ENCODE results near the gene GLRX2. TPM values are rescaled to one million over a fixed set of nuclear protein-coding genes. Genes with fewer than 3 reads are reported as not detected.

Gene GLRX2
- total RNA-seq, 1 experiment from 2014 or later: 18.6 TPM

DNA sequence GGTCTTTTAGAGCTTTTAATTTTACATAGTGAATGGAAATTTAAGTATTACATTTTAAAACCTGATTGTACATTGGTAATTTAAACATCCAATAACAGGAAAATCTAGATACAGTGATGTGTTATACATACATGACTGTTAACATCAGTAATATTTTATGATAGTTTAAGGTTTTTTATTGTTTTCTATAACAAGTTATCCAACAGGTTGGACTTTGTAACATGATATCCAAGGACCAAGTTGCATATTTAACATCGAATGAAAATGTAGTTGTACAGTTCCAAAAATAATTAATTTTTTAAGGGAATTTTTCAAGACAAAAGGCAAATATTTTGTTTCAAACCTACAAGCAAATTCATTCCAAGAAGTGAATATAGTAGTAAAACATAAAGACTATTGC lies 14.3 kb downstream of the GLRX2 start:
- H3K27ac ChIP-seq (ENCODE audit: low read length): no peak overlapping the region
- no peaks in the 10 kb centered on the region for H3K79me2 ChIP-seq (ENCODE audit: low read length)
- intact Hi-C loops (cut with micrococcal nuclease): no loop called here
- BruUV-seq (replicated peaks): no TSS peak
- no peaks in the 10 kb centered on the region for H3K27me3 ChIP-seq (ENCODE audit: low read length)
- no peak overlapping the region for H3K4me2 ChIP-seq (ENCODE audit: low read length)
- H3F3A ChIP-seq (ENCODE audit: low read length, unreplicated experiment): no peaks in the 10 kb centered on the region
- no peak overlapping the region for H3K9ac ChIP-seq (ENCODE audit: low read length)
- no peak overlapping the region for H2AFZ ChIP-seq (ENCODE audit: low read length)
- POLR2A ChIA-PET (ENCODE audit: unreplicated experiment): no interaction called here
- H3K36me3 ChIP-seq (ENCODE audit: low read depth, low read length): peaks cover 5% of the 10 kb centered on the region; the same call in 1 of the 2 replicates
- H3K4me1 ChIP-seq (ENCODE audit: insufficient read depth, low read length): no peaks in the 10 kb centered on the region
- CTCF ChIA-PET: no interaction called here
- no peaks in the 10 kb centered on the region for H3K9me2 ChIP-seq (replicated peaks; ENCODE audit: low read length)
- DNase-seq (no peak), ATAC-seq (no peak)
- no peaks in the 10 kb centered on the region for H4K20me1 ChIP-seq (ENCODE audit: low read length)
- H3K4me3 ChIP-seq (ENCODE audit: low read length): no peak overlapping the region
- no peak for TF ChIP-seq EZH2phosphoT487 (IDR thresholded peaks at IDR 0.05; ENCODE audit: borderline replicate concordance, low read length)
- TF ChIP-seq, protein P1, sequence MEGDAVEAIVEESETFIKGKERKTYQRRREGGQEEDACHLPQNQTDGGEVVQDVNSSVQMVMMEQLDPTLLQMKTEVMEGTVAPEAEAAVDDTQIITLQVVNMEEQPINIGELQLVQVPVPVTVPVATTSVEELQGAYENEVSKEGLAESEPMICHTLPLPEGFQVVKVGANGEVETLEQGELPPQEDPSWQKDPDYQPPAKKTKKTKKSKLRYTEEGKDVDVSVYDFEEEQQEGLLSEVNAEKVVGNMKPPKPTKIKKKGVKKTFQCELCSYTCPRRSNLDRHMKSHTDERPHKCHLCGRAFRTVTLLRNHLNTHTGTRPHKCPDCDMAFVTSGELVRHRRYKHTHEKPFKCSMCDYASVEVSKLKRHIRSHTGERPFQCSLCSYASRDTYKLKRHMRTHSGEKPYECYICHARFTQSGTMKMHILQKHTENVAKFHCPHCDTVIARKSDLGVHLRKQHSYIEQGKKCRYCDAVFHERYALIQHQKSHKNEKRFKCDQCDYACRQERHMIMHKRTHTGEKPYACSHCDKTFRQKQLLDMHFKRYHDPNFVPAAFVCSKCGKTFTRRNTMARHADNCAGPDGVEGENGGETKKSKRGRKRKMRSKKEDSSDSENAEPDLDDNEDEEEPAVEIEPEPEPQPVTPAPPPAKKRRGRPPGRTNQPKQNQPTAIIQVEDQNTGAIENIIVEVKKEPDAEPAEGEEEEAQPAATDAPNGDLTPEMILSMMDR (conservative IDR thresholded peaks at IDR 0.05; ENCODE audit: low read depth, low read length): no peak
- no peak for TF ChIP-seq EZH2 (IDR thresholded peaks at IDR 0.05; ENCODE audit: low read length, unreplicated experiment)
- no peaks in the 10 kb centered on the region for H3K9me3 ChIP-seq (ENCODE audit: low read length)

DNA sequence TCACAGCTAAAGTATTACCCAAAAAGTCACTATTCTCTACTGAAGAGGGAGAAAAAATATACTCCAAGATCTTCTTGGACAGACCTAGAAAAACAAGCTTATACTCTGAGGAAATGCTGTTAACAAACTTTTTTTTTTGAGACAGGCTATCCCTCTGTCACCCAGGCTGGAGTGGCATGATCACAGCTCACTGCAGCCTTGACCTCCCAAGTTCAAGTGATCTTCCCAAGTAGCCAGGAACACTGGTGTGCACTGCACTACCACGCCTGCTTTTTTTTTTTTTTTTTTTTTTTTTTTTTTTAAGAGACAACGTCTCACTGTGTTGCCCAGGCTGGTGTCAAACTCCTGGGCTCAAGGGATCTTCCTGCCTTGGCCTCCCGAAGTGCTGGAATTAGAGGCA lies 17.3 kb downstream of the GLRX2 start:
- DNase-seq (no peak), ATAC-seq (no peak)
- POLR2A ChIA-PET (ENCODE audit: unreplicated experiment): no interaction called here
- no peak overlapping the region for H3K9ac ChIP-seq (ENCODE audit: low read length)
- CTCF ChIA-PET: no interaction called here
- H3K36me3 ChIP-seq (ENCODE audit: low read depth, low read length): peaks cover 17% of the 10 kb centered on the region; the same call in 1 of the 2 replicates
- no peaks in the 10 kb centered on the region for H4K20me1 ChIP-seq (ENCODE audit: low read length)
- no peak overlapping the region for H3K4me3 ChIP-seq (ENCODE audit: low read length)
- BruUV-seq (replicated peaks): no TSS peak
- no peaks in the 10 kb centered on the region for H3K79me2 ChIP-seq (ENCODE audit: low read length)
- H3K27me3 ChIP-seq (ENCODE audit: low read length): no peaks in the 10 kb centered on the region
- H3K27ac ChIP-seq (ENCODE audit: low read length): no peak overlapping the region
- no peak overlapping the region for H2AFZ ChIP-seq (ENCODE audit: low read length)
- no peak overlapping the region for H3K4me2 ChIP-seq (ENCODE audit: low read length)
- no peaks in the 10 kb centered on the region for H3K9me3 ChIP-seq (ENCODE audit: low read length)
- intact Hi-C loops (cut with micrococcal nuclease): no loop called here
- H3K9me2 ChIP-seq (replicated peaks; ENCODE audit: low read length): no peaks in the 10 kb centered on the region
- no peaks in the 10 kb centered on the region for H3K4me1 ChIP-seq (ENCODE audit: insufficient read depth, low read length)
- no peaks in the 10 kb centered on the region for H3F3A ChIP-seq (ENCODE audit: low read length, unreplicated experiment)
- TF ChIP-seq EZH2 (IDR thresholded peaks at IDR 0.05; ENCODE audit: low read length, unreplicated experiment): no peak
- TF ChIP-seq EZH2phosphoT487 (IDR thresholded peaks at IDR 0.05; ENCODE audit: borderline replicate concordance, low read length): no peak
- TF ChIP-seq, protein P1 (conservative IDR thresholded peaks at IDR 0.05; ENCODE audit: low read depth, low read length): no peak

DNA sequence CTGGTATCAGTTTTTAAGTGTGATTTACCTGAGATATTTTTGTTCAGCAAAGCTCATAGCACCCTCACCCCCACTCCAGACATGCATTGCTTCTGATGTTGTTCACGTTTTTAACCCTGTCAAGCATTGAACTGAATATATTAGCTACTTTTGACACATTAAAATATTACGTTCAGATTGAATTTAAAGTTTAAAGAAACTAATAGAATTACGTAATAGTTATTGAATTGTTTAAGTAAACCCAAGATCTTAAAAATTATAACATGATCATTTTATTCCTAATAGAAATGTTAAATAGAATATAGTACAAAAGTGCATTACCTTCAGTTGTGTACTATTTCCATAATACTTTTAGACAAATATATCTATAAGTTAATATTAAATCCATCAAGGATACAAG lies 18.9 kb downstream of the GLRX2 start:
- Histone ChIP-seq H3K4me1 (ENCODE audit: insufficient read depth, low read length) (no peaks in the 10 kb centered on the region), H3K79me2 (ENCODE audit: low read length) (no peaks in the 10 kb centered on the region), H3K9me3 (ENCODE audit: low read length) (no peaks in the 10 kb centered on the region), H3K9ac (ENCODE audit: low read length) (no peak overlapping the region), H3K9me2 (replicated peaks; ENCODE audit: low read length) (no peaks in the 10 kb centered on the region), H2AFZ (ENCODE audit: low read length) (no peak overlapping the region), H3K4me3 (ENCODE audit: low read length) (no peak overlapping the region), H3K27ac (ENCODE audit: low read length) (no peak overlapping the region), H3F3A (ENCODE audit: low read length, unreplicated experiment) (no peaks in the 10 kb centered on the region), H3K36me3 (ENCODE audit: low read depth, low read length) (peaks cover 20% of the 10 kb centered on the region; the same call in 1 of the 2 replicates), H3K4me2 (ENCODE audit: low read length) (no peak overlapping the region), H4K20me1 (ENCODE audit: low read length) (no peaks in the 10 kb centered on the region), H3K27me3 (ENCODE audit: low read length) (no peaks in the 10 kb centered on the region)
- intact Hi-C loops (cut with micrococcal nuclease): no loop called here
- BruUV-seq (replicated peaks): no TSS peak
- CTCF ChIA-PET: no interaction called here
- POLR2A ChIA-PET (ENCODE audit: unreplicated experiment): no interaction called here
- DNase-seq: no peak
- TF ChIP-seq EZH2phosphoT487 (IDR thresholded peaks at IDR 0.05; ENCODE audit: borderline replicate concordance, low read length): no peak
- TF ChIP-seq, protein P1 (conservative IDR thresholded peaks at IDR 0.05; ENCODE audit: low read depth, low read length): no peak
- TF ChIP-seq EZH2 (IDR thresholded peaks at IDR 0.05; ENCODE audit: low read length, unreplicated experiment): no peak
- no peak for ATAC-seq

Data from PC-3 (cell line).